GM18861 (cell line): Measurements from ENCODE around the gene COL26A1.
"Not testable (repeated sequence)": the region's sequence is repeated elsewhere in the genome, so short reads cannot be mapped to it uniquely, and the experiment has no call there.

Experiments used
- ATAC-seq: cut with Tn5 transposase; IDR thresholded peaks from one replicate; pipeline ENCODE4 v1.9.1; 2021; ENCODE audit not compliant: unreplicated experiment

The COL26A1 gene

DNA sequence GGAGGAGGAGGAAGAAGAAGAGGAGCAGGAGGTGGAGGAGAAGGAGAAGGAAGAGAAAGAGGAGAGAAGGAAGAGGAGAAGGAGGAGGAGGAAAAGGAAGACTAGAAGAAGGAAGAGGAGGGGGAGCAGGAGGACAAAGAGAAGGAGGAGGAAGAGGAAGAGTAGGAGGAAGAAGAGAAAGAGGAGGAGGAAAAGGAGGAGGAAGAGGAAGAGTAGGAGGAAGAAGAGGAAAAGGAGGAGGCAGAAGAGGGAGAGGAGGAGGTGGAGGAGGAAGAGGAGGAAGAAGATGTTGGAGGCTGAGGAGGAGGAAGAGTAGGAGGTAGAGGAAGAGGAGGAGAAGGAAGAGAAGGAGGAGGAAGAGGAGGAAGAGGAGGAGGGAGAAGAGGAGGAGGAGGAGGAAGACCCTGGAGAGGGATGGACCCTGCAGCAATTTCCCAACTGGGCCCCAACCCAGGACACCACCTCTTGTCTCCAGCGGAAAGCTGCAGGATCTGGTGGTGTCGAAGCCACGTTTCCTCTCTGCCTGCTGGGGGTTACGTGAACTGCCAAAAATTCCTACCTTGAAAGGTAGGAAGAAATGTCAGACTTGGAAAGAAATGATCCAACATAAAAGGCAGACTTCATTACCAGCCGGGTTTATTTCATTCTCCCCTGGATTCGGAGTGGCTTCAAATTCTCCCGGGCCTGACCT lies 38.9 kb downstream of the COL26A1 start:
- no peak for ATAC-seq

DNA sequence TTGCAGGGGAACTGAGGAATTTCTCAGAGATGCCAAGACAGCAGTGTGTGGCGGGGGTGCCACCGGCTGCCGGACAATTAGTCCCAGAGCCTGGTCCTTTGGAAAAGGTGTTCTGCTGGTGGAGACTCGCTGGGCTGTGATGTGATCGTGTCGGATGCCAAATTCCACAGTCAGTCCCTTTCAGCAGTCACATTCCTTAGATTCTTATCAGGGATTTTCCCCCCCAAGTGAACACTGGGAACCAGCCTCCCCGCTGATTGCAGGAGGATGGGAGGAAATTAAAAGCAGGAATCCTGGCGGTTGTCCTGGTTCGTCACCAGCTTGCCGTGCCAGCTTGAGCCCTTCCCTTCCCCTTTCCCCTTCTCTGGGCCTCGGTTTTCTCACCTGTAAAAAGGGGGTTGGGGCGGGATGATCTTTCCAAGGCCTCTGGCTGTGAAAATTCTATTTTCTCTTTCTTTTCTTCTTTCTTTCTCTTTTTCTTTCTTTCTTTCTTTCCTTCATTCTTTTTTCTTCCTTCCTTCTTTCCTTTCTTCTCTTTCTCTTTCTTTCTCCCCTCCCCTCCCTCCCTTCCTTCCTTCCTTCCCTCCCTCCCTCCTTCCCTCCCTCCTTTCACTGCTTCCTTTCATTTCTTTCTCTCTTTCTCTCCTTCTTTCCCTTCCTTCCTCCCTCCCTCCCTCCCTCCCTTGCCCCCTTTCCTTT lies 39.6 kb downstream of the COL26A1 start:
- no peak for ATAC-seq

- no peak for ATAC-seq
Observed at GRCh38 chr7:101402835-101403234, 40.2 kb downstream of the COL26A1 start.

- no peak for ATAC-seq
Observed at GRCh38 chr7:101405474-101406067, 42.9 kb downstream of the COL26A1 start.

DNA sequence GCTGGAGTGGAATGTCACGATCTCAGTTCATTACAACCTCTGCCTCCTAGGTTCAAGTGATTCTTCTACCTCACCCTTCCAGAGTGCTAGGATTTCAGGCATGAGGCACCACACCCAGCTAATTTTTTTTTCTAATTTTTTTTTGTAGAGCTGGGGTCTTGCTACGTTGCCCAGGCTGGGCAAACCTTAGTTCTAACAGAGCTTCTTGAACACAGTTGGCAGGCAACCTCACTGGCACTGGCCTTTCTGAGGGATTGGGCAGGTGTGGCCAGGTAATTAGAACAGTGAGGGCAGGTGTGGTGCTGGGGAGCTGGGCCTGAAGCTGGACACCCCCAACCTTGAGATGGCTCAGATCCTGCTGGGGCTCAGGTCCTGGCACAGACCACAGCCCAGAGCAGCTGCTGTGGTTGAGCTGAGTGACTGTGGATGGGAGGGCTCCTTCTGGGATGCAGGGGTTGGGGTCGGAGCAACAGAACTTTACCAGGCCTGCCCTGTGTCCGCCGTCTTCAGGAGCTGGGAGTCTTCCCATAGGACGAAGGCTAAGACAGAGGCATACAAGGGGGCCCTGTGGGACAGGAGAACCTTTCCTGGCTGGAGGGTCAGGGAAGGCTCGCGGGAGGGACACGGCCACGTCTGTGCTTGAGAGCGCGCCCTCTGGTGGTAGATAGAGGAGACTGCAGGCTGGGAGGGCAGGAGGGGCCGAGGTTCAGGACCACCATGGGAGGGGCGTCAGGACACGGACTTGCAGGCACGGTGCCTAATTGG lies 48.2 kb downstream of the COL26A1 start:
- ATAC-seq: no peak

DNA sequence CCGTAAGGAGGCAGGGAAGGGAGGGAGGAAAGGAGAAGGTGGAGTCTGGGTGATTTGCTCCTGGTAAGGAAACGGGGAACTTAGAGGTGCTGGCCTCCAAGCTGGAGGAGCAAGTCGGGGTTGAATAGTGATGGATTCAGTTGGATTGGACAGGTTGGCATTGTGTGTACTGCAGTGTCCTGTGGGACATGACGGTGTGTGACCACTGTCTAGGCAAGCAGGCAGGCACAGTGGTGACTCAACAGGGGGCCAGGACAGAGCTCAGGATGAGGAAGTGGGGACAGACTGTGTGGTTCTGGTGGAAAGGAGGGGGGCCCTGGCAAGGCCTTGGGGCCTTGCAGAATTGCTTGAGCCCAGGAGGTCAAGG lies 48.8 kb downstream of the COL26A1 start:
- no peak for ATAC-seq

DNA sequence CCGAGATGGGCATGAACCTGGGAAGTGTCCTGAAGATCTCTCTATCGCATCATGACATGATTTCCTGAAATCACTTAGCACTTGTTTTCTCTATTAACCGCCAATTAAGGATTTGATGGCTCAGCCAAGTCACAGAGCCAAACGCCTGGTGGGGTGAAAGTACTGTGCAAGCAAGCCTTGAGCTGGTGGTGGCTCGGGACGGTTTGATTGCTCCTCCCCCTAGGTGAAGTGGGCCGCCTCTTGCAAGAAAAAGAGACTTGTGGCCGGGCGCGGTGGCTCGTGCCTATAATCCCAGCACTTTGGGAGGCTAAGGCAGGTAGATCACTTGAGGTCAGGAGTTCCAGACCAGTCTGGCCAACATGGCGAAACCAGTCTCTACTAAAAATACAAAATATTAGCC lies 50.3 kb downstream of the COL26A1 start:
- no peak for ATAC-seq

DNA sequence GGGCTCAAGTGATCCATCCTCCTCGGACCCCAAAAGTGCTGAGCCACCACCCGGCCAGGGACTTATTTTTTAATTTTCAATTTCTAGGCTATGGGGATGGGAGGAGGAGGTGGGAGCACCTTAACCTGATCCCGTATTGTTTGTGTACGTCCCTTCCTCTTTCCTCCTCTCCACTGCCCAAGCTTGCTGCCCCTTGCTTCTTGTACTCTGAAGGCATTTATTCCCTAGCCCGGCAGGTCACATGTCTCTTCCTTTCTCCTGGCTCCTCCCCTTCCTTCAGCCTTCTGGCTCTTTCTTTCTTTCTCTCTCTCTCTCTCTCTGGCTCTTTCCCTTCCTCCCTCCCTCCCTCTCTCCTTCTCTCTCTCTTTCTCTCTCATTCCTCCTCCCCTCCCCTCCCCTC lies 56.0 kb downstream of the COL26A1 start:
- no peak for ATAC-seq

- ATAC-seq: no peak
Observed at GRCh38 chr7:101419831-101420230, 57.2 kb downstream of the COL26A1 start.

DNA sequence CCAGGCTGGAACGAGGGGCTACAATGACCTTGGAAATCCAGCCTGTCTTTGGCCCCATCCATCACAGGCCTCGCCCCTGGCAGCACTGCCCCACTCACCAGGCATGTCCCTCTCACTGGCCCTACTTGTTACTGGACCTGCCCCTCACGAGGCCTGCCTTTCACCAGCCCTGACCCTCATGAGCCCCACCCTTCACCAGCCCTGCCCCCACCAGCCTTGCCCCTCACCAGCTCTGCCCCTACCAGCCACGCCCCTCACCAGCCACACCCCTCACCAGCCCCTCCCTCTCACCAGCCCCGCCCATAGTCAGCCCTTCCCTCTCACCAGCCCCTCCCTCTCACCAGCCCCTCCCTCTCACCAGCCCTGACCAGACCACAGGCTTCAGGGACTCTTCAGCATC lies 57.8 kb downstream of the COL26A1 start:
- no peak for ATAC-seq

GRCh38 chr7:101422356-101423195 lies 59.9 kb downstream of the COL26A1 start:
- no peak for ATAC-seq

DNA sequence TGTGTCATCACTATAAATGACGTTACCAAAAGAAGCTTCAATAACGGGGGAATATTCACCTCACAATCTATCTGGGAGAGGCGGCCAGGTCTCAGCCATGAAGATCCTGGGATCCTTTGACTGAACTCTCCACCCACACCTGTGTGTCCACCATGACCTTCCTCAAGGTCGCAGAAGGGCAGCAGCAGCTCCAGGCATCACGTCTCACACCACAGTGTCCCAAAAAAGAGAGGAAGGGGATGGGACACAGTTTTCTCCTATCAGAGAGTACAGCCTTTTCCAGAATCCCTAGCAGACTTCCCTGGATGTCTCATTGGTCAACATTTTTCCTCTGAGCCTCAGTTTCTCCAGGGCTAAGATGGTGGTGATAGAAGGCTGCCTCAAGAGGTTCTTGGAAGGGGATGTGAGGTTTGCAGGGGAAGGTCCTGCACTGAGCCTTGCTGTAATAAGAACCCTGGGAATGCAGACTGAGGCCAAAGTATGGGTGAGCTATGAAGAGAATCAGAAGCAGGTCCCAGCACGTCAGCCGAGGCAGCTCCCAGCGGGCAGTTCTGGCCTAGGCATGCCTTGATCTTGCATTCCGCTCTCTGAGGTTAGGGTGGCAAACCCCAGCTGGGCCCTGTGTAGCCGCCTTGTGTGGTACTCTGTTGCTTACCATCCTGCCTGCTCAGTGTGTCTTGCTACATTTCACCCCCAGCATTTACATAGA lies 63.8 kb downstream of the COL26A1 start:
- no peak for ATAC-seq

DNA sequence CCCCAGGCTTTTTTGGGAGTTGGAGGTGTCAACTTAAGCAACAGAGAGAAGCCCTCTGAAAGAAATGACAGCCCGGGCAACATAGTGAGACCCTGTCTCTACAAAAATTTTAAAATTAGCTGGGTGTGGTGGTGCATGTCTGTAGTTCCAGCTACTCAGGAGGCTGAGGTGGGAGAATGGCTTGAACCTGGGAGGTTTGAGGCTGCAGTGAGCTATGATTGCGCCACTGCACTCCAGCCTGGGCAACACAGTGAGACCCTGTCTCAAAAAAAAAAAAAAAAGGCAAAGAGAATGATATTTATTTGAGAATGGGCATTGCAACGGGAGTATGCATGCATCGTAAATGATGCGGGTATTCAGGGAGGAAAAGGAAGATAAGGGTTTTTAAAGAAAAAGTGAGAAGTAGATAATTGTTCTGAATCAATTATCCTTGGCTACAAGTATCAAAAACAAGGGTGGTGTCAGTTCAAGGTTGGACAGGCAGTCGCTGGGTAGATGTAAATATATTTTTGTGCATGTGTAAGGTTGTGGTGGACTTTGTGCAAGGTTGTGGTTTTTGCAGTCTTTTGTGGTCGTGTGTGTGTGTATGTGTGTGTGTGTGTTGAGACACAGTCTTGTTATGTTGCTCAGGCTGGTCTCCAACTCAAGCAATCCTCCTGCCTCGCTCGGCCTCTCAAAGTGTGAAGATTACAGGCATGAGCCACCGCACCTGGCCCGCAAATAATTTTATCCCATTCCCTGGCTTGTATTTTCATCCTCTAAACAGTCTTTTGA lies 65.6 kb downstream of the COL26A1 start:
- ATAC-seq: no peak

DNA sequence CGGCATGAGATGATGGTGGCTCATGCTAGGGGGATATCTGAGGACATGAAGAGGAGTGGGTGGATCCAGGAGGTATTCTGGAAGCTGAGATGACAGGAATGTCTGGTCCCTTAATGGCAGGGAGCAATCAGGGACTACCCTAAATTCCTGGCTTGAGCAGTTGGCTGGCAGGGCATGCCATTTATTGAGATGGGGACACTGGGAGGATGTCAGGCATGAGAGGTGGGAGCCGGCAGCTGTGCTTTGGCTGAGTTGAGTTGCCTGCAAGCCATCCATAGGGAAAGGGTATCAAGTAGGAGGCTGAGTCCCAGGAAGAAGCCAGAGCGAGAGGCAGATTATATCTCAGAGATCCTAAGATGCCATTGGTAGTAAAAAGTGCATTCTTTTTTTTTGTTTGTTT lies 69.6 kb downstream of the COL26A1 start:
- ATAC-seq: no peak

- no peak for ATAC-seq
Observed at GRCh38 chr7:101433688-101434087, 71.0 kb downstream of the COL26A1 start.

- not testable (repeated sequence) for ATAC-seq
Observed at GRCh38 chr7:101434155-101434554, 71.5 kb downstream of the COL26A1 start.

GRCh38 chr7:101435461-101436220 lies 73.0 kb downstream of the COL26A1 start:
- ATAC-seq: no peak

- ATAC-seq: no peak
Observed at GRCh38 chr7:101436221-101436735, 73.6 kb downstream of the COL26A1 start.
